Skeletal muscle satellite cell (primary cell): Measurements from ENCODE around the gene RHOT1.
A peak's percentile ranks its signal among the peaks of the same experiment; 100 is the strongest.
"Not testable (repeated sequence)": the region's sequence is repeated elsewhere in the genome, so short reads cannot be mapped to it uniquely, and the experiment has no call there.

ENCODE experiments used
- H3K27me3 ChIP-seq: 2 replicates; pipeline ENCODE4 v1.7.0; 2013; ENCODE audit warnings: low read length; ENCODE audit not compliant: control insufficient read depth, insufficient read depth
- H3K36me3 ChIP-seq: 2 replicates; pipeline ENCODE4 v1.7.0; 2013; ENCODE audit warnings: mild to moderate bottlenecking, control low read depth, low read length; ENCODE audit not compliant: insufficient read depth
- H3K4me1 ChIP-seq: 2 replicates; pipeline ENCODE4 v1.7.0; 2013; ENCODE audit warnings: low read length; ENCODE audit not compliant: control insufficient read depth, insufficient read depth
- H3K4me2 ChIP-seq: 2 replicates; pipeline ENCODE4 v1.7.0; 2013; ENCODE audit warnings: mild to moderate bottlenecking, low read length
- H3K4me3 ChIP-seq: 2 replicates; pipeline ENCODE4 v1.7.0; 2013; ENCODE audit warnings: low read length
- H3K9ac ChIP-seq: 2 replicates; pipeline ENCODE4 v1.7.0; 2013; ENCODE audit warnings: mild to moderate bottlenecking, low read depth, low read length, moderate library complexity
- H3K9me3 ChIP-seq: replicated peaks from 2 replicates; pipeline ENCODE4 v1.7.0; 2013; ENCODE audit warnings: mild to moderate bottlenecking, control low read depth, low read length

The RHOT1 gene

DNA sequence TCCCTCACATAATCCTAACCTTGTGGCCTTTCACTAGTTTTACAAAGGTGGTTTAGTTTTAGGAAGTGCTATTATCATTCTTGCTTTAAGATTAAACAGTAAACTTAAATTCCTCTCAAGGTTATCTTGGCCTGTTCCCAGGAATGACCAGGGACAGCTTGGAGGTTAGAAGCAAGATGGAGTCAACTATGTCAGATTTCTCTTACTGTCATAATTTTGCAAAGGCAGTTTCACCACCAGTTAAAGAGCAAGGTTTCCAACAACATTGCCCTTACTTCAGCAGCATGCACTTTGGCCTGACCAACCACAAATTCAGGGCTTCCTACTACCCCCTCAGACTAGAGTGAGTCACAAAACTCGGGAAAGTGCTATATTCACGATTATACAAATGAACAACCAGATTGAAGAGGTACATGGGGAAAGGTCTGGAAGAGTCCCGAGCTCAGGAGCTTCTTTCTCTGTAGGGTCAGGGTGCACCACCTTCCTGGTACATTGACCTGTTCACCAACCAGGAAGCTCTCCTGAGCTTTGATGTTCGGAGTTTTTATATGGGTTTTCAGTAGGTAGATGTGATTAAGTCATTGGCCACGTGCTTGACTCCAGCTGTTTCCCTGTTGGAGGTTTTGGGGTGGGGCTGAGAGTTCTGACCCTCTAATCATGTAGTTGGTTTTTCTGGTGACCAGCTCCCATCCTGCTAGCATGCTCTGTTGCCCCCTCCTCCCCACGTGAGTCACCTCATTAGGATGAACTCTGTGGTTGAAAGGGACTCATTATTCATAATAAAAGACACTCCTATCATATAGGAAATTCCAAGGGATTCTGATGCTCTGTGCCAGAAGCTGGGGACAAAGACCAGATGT, 19.4 kb downstream of the RHOT1 start:
- peak overlapping the region; percentile 48 for H3K4me3 ChIP-seq
- H3K4me1 ChIP-seq: peaks cover 40% of the 10 kb centered on the region
- peaks cover 3% of the 10 kb centered on the region for H3K9me3 ChIP-seq
- H3K27me3 ChIP-seq: no peaks in the 10 kb centered on the region
- H3K4me2 ChIP-seq: peak overlapping the region; percentile 74
- peak overlapping the region; percentile 39 for H3K9ac ChIP-seq
- peaks cover 11% of the 10 kb centered on the region for H3K36me3 ChIP-seq

DNA sequence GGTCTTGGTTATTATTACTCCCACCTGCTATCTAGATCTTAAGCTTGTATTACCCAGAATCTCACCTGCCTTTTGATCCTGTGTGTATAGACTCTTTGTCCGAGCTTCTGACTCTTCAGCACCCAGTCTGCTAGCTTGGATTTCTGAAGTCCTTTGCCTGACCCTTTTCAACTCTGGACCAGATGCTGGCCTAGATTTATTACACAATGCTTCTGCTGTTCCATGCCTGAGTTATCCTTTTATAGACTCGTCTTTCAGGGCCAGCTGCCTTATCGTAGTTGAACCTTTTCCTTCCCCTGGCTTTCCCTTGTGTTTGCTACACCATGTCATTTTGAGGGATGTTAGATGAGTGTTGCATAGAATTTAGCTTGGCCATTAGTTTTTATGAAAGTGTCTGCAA, 32.6 kb downstream of the RHOT1 start:
- Histone ChIP-seq H3K4me2 (no peak overlapping the region), H3K9ac (no peak overlapping the region), H3K9me3 (no peaks in the 10 kb centered on the region), H3K4me1 (no peaks in the 10 kb centered on the region), H3K36me3 (peaks cover 23% of the 10 kb centered on the region), H3K4me3 (no peak overlapping the region), H3K27me3 (no peaks in the 10 kb centered on the region)

GRCh38 chr17:32178679-32179078, 36.4 kb downstream of the RHOT1 start:
- H3K36me3 ChIP-seq: peaks cover 25% of the 10 kb centered on the region
- H3K4me3 ChIP-seq, H3K9me3 ChIP-seq, H3K4me1 ChIP-seq, H3K4me2 ChIP-seq, H3K27me3 ChIP-seq, H3K9ac ChIP-seq: not testable (repeated sequence)

GRCh38 chr17:32179103-32179502, 36.8 kb downstream of the RHOT1 start:
- H3K4me3 ChIP-seq, H3K4me2 ChIP-seq, H3K9ac ChIP-seq, H3K27me3 ChIP-seq, H3K4me1 ChIP-seq, H3K9me3 ChIP-seq: not testable (repeated sequence)
- peaks cover 25% of the 10 kb centered on the region for H3K36me3 ChIP-seq

DNA sequence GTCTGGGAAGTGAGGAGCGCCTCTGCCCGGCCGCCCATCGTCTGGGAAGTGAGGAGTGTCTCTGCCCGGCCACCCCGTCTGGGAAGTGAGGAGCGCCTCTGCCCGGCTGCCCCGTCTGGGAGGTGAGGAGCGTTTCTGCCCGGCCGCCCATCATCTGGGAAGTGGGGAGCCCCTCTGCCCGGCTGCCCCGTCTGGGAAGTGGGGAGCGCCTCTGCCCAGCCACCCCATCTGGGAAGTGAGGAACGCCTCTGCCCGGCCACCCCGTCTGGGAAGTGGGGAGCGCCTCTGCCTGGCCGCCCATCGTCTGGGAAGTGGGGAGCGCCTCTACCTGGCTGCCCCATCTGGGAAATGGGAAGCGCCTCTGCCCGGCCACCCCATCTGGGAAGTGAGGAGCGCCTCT, 37.2 kb downstream of the RHOT1 start:
- H3K9ac ChIP-seq, H3K4me1 ChIP-seq, H3K27me3 ChIP-seq, H3K9me3 ChIP-seq, H3K4me3 ChIP-seq, H3K4me2 ChIP-seq: not testable (repeated sequence)
- H3K36me3 ChIP-seq: peaks cover 25% of the 10 kb centered on the region

DNA sequence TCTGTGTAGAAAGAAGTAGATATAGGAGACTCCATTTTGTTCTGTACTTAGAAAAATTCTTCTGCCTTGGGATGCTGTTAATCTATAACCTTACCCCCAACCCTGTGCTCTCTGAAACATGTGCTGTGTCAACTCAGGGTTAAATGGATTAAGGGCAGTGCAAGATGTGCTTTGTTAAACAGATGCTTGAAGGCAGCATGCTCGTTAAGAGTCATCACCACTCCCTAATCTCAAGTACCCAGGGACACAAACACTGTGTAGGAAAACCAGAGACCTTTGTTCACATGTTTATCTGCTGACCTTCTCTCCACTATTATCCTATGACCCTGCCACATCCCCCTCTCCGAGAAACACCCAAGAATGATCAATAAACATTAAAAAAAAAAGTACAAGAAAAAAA, 38.0 kb downstream of the RHOT1 start:
- H3K4me2 ChIP-seq, H3K9ac ChIP-seq, H3K9me3 ChIP-seq, H3K27me3 ChIP-seq, H3K4me3 ChIP-seq, H3K4me1 ChIP-seq: not testable (repeated sequence)
- H3K36me3 ChIP-seq: peaks cover 19% of the 10 kb centered on the region

GRCh38 chr17:32185875-32186274, 43.6 kb downstream of the RHOT1 start:
- no peak overlapping the region for H3K9ac ChIP-seq
- peaks cover under 1% of the 10 kb centered on the region for H3K36me3 ChIP-seq
- H3K4me3 ChIP-seq: no peak overlapping the region
- H3K9me3 ChIP-seq: no peaks in the 10 kb centered on the region
- no peaks in the 10 kb centered on the region for H3K27me3 ChIP-seq
- H3K4me1 ChIP-seq: peaks cover 3% of the 10 kb centered on the region
- no peak overlapping the region for H3K4me2 ChIP-seq

DNA sequence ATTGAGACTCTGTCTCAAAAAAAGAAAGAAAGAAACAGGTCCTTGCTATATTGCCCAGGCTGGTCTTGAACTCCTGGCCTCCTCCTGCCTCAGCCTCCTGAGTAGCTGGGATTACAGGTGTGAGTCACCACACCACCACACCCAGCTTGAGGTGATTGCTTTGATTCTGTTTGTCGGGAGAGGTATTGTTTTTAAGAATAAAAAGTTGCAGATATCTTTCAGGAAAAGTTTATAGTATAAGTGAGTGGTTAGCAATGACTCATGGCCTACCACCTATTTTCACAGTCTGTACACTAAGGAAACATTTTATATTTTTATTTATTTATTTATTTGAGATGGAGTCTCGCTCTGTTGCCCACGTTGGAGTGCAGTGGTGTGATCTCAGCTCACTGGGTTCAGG, 45.0 kb downstream of the RHOT1 start:
- Histone ChIP-seq H3K9ac (no peak overlapping the region), H3K4me2 (no peak overlapping the region), H3K9me3 (no peaks in the 10 kb centered on the region), H3K4me3 (no peak overlapping the region), H3K4me1 (peaks cover 16% of the 10 kb centered on the region), H3K36me3 (no peaks in the 10 kb centered on the region), H3K27me3 (no peaks in the 10 kb centered on the region)

GRCh38 chr17:32189343-32189742, 47.0 kb downstream of the RHOT1 start:
- Histone ChIP-seq H3K27me3 (no peaks in the 10 kb centered on the region), H3K4me2 (no peak overlapping the region), H3K9ac (no peak overlapping the region), H3K4me1 (peaks cover 25% of the 10 kb centered on the region), H3K9me3 (no peaks in the 10 kb centered on the region), H3K4me3 (no peak overlapping the region), H3K36me3 (peaks cover 8% of the 10 kb centered on the region)

DNA sequence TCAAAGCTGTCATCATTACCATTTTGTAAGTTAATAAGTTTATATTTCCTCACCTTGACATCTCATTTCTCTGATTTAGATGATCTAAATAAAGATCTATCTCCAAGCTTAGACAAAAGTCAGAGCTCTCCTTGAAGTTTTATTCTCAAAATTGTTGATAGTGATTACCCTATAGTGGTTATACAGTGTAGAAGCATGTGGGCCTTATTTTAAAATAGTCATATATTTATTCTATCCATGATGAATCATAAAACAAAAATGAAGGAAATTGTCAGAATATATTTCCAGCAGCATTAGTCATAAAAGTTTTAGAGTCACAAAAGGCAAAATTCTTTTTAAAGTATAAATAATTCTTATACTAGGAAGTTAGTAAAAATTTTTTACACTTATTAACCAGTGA, 49.0 kb downstream of the RHOT1 start:
- Histone ChIP-seq H3K27me3 (no peaks in the 10 kb centered on the region), H3K36me3 (peaks cover 18% of the 10 kb centered on the region), H3K4me2 (peak overlapping the region; percentile 54), H3K9me3 (no peaks in the 10 kb centered on the region), H3K4me1 (peaks cover 25% of the 10 kb centered on the region), H3K9ac (peak overlapping the region; percentile 59), H3K4me3 (peak overlapping the region; percentile 41)

DNA sequence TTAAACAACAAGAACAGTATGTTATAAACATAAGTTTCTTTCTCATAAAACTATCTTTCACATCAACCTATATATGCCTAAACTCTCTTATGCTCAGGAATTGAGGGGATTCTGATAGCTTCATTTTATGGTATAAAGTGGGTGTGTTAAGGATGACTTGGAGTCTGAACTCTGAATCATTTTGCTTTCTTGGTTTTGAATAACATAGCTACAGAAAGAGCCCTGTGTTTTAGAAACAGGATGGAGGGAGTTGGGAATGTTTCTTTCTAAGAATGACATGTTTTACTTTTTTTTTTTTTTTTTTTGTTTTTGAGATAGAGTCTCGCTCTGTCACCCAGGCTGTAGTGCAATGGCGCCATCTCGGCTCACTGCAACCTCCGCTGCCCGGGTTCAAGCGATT, 50.1 kb downstream of the RHOT1 start:
- peak overlapping the region; percentile 54 for H3K4me2 ChIP-seq
- H3K27me3 ChIP-seq: no peaks in the 10 kb centered on the region
- no peaks in the 10 kb centered on the region for H3K9me3 ChIP-seq
- peaks cover 18% of the 10 kb centered on the region for H3K36me3 ChIP-seq
- H3K4me3 ChIP-seq: no peak overlapping the region
- H3K4me1 ChIP-seq: peaks cover 25% of the 10 kb centered on the region
- H3K9ac ChIP-seq: peak overlapping the region; percentile 59

- H3K4me1 ChIP-seq: peaks cover 2% of the 10 kb centered on the region
- H3K4me2 ChIP-seq: no peak overlapping the region
- H3K4me3 ChIP-seq: no peak overlapping the region
- no peaks in the 10 kb centered on the region for H3K27me3 ChIP-seq
- H3K9ac ChIP-seq: no peak overlapping the region
- no peaks in the 10 kb centered on the region for H3K9me3 ChIP-seq
- H3K36me3 ChIP-seq: peaks cover 33% of the 10 kb centered on the region
These were observed 55.7 kb downstream of the RHOT1 start for GRCh38 chr17:32197987-32198386.
